Calu3 (cell line): ENCODE results near the gene TWIST2. TPM values are rescaled to one million over a fixed set of nuclear protein-coding genes. Genes with fewer than 3 reads are reported as not detected.

ENCODE experiments used
- BruUV-seq: library from RNA; stranded (reverse); fragments of 400-500 nt; replicated peaks from 2 replicates; lab custom pipeline; 2021; lab: Mats Ljungman, UMichigan
- CTCF ChIA-PET: fragments of 300-600 bp; sonication (Branson Sonifier 250); formaldehyde crosslinking; loops from one replicate; lab custom pipeline; 2022; ENCODE audit warnings: antibody characterized with exemption; lab: Charles Lee
- DNase-seq: peaks from one replicate; pipeline ENCODE4 v3.0.0; 2022
- H3K27ac Mint-ChIP-seq: one replicate; pipeline ENCODE4 v1.8.0; 2022; ENCODE audit warnings: mixed read lengths; ENCODE audit not compliant: unreplicated experiment
- H3K27me3 Mint-ChIP-seq: one replicate; pipeline ENCODE4 v1.8.0; 2022; ENCODE audit warnings: mixed read lengths; ENCODE audit not compliant: unreplicated experiment
- H3K36me3 Mint-ChIP-seq: one replicate; pipeline ENCODE4 v1.8.0; 2022; ENCODE audit warnings: mild to moderate bottlenecking, moderate library complexity, mixed read lengths; ENCODE audit not compliant: insufficient read depth, unreplicated experiment
- H3K4me1 Mint-ChIP-seq: one replicate; pipeline ENCODE4 v1.8.0; 2022; ENCODE audit warnings: mild to moderate bottlenecking, low read depth, mixed read lengths; ENCODE audit not compliant: unreplicated experiment
- H3K4me3 Mint-ChIP-seq: one replicate; pipeline ENCODE4 v1.8.0; 2022; ENCODE audit warnings: mild to moderate bottlenecking, low read depth, moderate library complexity, mixed read lengths; ENCODE audit not compliant: unreplicated experiment
- H3K9me3 Mint-ChIP-seq: one replicate; pipeline ENCODE4 v1.8.0; 2022; ENCODE audit warnings: low read depth, mixed read lengths; ENCODE audit not compliant: unreplicated experiment
- CTCF ChIP-seq: fragments of 200-600 bp; IDR thresholded peaks from one replicate; pipeline ENCODE4 v1.8.0; 2022; ENCODE audit warnings: antibody characterized with exemption; ENCODE audit not compliant: unreplicated experiment
- intact Hi-C: fragments of 100-400 bp; cut with micrococcal nuclease; formaldehyde crosslinking; loops from one replicate; pipeline ENCODE4 v1.10.0; 2022; ENCODE audit not compliant: unreplicated experiment
- total RNA-seq: library from RNA; stranded (reverse); gene quantifications from 2 replicates; pipeline ENCODE4 v1.2.3, GENCODE V29; 2022

The TWIST2 gene
- total RNA-seq, 1 experiment from 2014 or later: not detected

DNA sequence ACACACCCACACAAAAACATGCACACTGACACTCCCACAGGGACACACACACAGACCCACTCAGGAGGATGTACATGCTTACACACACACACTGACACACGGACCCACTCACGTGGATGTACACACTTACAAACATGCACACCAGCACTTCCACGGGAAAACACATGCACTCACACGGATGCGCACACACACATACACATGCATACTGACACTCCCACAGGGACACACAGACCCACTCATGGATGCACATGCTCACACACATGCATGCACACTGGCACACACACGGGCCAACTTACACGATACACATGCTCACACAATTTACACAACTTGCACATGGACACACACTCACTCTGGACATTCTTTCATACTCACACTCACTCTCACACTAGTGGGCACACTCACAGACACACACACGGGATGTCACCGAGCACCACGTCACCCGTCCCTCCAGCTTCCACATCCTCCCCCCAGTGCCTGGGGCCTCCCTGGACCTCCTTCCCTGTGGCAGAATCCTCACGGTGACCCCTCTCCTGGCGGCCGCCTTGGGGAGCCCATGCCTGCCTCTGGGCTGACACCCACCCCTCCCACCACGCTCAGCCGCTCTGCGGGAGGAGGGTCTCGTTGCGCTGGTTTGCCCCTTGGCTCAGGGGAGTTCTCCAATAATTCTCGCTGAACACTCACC, 58.5 kb downstream of the TWIST2 start:
- no peaks in the 10 kb centered on the region for H3K9me3 Mint-ChIP-seq
- H3K27me3 Mint-ChIP-seq: no peaks in the 10 kb centered on the region
- CTCF ChIA-PET: no interaction called here
- no TSS peak for BruUV-seq
- no peak overlapping the region for H3K27ac Mint-ChIP-seq
- no peak overlapping the region for H3K4me3 Mint-ChIP-seq
- H3K36me3 Mint-ChIP-seq: no peaks in the 10 kb centered on the region
- no peak for DNase-seq
- no peak for TF ChIP-seq CTCF
- H3K4me1 Mint-ChIP-seq: no peaks in the 10 kb centered on the region
- intact Hi-C loops: no loop called here

DNA sequence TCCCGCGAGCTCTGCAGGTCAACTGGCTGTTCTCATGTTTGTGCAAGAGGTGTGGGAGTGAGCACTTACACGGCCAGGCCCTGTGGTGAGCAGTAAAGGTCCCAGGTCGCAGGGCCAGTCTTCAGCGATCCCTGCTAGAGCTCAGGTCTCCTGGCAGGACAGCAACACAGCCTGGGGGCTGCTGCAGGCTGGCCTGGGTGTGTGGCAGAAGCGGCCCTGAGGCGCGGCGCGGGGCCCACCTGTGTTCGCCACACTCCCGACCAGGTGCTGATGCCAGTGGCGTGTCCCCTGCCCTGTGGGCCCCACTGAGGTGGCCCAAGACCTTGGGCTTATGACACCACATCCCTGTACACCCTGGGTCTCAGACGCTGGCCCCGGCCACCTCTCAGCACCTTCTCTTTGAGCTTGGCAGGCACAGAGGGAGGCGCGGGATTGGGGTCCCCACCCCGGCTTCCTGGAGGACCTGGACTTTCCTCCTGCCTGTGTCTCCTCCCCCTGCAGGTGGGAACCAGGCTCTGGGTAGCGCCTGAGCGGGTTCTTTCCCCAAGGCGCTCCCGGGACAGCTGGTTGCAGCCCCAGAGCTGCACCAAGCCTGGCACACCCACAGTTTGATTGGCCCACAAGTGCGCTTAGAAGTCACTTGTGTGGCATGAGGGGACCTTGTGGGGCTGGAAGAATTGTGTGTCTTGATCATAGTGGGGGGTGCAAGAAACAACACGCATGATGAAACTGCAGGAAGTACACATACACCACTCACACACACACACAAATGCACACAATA, 59.2 kb downstream of the TWIST2 start:
- H3K27ac Mint-ChIP-seq: no peak overlapping the region
- no peak for TF ChIP-seq CTCF
- no TSS peak for BruUV-seq
- DNase-seq: no peak
- intact Hi-C loops: no loop called here
- H3K4me1 Mint-ChIP-seq: no peaks in the 10 kb centered on the region
- H3K36me3 Mint-ChIP-seq: no peaks in the 10 kb centered on the region
- H3K9me3 Mint-ChIP-seq: no peaks in the 10 kb centered on the region
- H3K27me3 Mint-ChIP-seq: no peaks in the 10 kb centered on the region
- CTCF ChIA-PET: no interaction called here
- H3K4me3 Mint-ChIP-seq: no peak overlapping the region

GRCh38 chr2:238907717-238908173, 59.9 kb downstream of the TWIST2 start:
- no TSS peak for BruUV-seq
- no peaks in the 10 kb centered on the region for H3K9me3 Mint-ChIP-seq
- H3K27ac Mint-ChIP-seq: no peak overlapping the region
- no peak overlapping the region for H3K4me3 Mint-ChIP-seq
- H3K27me3 Mint-ChIP-seq: no peaks in the 10 kb centered on the region
- TF ChIP-seq CTCF: no peak
- no peak for DNase-seq
- H3K4me1 Mint-ChIP-seq: no peaks in the 10 kb centered on the region
- CTCF ChIA-PET: no interaction called here
- intact Hi-C loops: no loop called here
- no peaks in the 10 kb centered on the region for H3K36me3 Mint-ChIP-seq

GRCh38 chr2:238908960-238909951, 61.4 kb downstream of the TWIST2 start:
- intact Hi-C loops: no loop called here
- H3K27me3 Mint-ChIP-seq: peaks cover 10% of the 10 kb centered on the region
- H3K4me3 Mint-ChIP-seq: no peak overlapping the region
- no peak for DNase-seq
- BruUV-seq: no TSS peak
- H3K9me3 Mint-ChIP-seq: no peaks in the 10 kb centered on the region
- no peak overlapping the region for H3K27ac Mint-ChIP-seq
- no peaks in the 10 kb centered on the region for H3K4me1 Mint-ChIP-seq
- CTCF ChIA-PET: no interaction called here
- no peak for TF ChIP-seq CTCF
- H3K36me3 Mint-ChIP-seq: no peaks in the 10 kb centered on the region
